GM18951 (cell line): ENCODE results near the gene TSC22D2.

ENCODE experiments used
- POLR2A ChIP-seq: IDR thresholded peaks from 4 replicates; pipeline ENCODE4 v1.6.1; 2011; ENCODE audit warnings: mild to moderate bottlenecking; ENCODE audit not compliant: insufficient read length, insufficient read depth; ENCODE audit errors: extremely low read depth
- in situ Hi-C: fragments of 300-500 bp; cut with MboI; formaldehyde crosslinking; loops from one replicate; pipeline ENCODE4 v1.12.0; 2022; ENCODE audit warnings: low sequenced_read_pairs, mixed read lengths, inconsistent platforms; ENCODE audit not compliant: unreplicated experiment

TSC22D2 gene

GRCh38 chr3:150376001-150376848, 31.9 kb upstream of the TSC22D2 start:
- in situ Hi-C loops, result no loop called here
- TF ChIP-seq POLR2A, result no peak

GRCh38 chr3:150377601-150378300, 30.3 kb upstream of the TSC22D2 start:
- in situ Hi-C loops, result no loop called here
- no peak for TF ChIP-seq POLR2A

DNA sequence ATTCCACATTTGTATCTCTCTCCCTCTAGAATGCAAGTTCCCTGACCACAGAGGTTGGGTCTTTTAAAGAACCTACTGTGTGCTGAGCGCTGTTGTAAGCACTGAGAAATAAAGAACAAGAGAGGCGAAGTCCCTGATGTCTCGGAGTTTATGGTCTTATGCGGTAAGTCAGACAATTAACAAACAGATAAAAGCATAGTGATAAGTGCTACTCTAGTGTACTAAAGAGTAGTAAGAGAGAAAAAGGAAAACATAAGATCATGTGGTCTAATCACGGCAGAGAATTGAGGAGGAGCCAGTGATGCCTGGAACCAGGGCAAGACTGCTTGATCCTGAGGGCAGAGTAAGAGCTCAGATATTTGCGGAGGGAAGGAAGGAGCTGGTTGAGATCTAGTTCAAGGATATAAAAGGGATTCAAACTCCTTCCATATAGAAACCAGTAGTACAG, 29.8 kb upstream of the TSC22D2 start:
- TF ChIP-seq POLR2A, result no peak
- in situ Hi-C loops, result no loop called here

- no peak for TF ChIP-seq POLR2A
- in situ Hi-C loops, result no loop called here
Observed at GRCh38 chr3:150379469-150379868, 28.6 kb upstream of the TSC22D2 start.

- peak; percentile 33 for TF ChIP-seq POLR2A
- in situ Hi-C loops, result no loop called here
Observed at GRCh38 chr3:150384296-150385212, 23.5 kb upstream of the TSC22D2 start.

GRCh38 chr3:150385296-150386242, 22.5 kb upstream of the TSC22D2 start:
- TF ChIP-seq POLR2A, result no peak
- in situ Hi-C loops, result no loop called here

GRCh38 chr3:150388498-150389418, 19.3 kb upstream of the TSC22D2 start:
- in situ Hi-C loops, result no loop called here
- no peak for TF ChIP-seq POLR2A

- no peak for TF ChIP-seq POLR2A
- in situ Hi-C loops, result no loop called here
Observed at GRCh38 chr3:150390087-150390486, 18.0 kb upstream of the TSC22D2 start.

DNA sequence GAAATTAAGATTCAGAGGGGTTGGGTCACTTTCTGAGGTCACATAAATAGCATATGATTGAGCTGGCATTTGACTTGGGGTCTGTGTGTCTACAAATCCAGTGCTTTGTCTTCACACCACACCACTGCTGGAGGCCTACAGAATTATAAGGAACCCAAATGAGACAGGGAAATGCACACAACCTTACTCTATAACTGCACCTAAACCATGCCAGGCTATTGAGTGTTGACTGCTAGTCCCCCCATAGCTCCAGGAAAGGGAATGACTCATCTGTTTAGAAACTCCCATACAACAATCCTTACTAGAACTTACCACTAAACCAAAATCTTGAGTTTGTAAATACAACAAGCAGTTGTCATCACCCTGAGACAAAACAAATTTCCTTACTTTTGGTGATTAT, 16.9 kb upstream of the TSC22D2 start:
- in situ Hi-C loops, result no loop called here
- TF ChIP-seq POLR2A, result no peak

GRCh38 chr3:150393745-150394144, 14.4 kb upstream of the TSC22D2 start:
- no peak for TF ChIP-seq POLR2A
- in situ Hi-C loops, result no loop called here

DNA sequence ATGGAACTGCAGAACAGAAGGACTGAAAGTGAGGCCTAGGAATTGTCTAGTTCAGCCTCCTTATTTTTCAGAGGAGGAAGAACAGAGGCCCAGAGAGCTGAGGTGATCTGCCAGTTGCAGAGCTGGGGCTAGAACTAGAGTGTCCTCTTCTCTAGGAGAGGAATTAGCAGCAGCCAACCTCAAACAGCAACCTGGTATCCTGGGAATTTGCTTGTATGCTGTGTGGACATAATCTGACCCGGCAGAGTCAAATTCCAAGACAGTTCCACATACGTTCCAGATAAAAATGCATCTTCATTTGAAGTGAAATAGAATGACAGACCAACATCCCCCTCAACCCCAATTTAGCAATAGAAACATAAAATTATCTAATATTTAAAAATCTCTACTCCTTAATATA, 13.5 kb upstream of the TSC22D2 start:
- no peak for TF ChIP-seq POLR2A
- in situ Hi-C loops, result no loop called here

DNA sequence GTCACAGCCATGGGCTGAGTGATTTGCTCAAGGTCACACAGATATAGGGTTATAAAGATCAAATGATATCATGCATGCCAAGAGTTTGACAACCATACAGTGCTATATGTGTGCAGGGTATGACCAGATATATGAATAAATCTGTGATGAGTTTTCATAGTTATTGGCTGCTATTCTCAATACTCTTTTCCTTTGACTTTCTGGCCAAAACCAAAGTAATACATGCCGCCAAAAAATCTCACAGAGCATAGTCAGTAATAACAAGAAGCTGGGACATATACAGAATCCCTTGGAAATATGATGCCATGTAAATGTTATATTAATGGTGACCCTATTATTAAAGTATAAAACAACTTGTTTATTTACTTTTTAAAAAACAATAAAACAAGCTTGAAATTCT, 11.6 kb upstream of the TSC22D2 start:
- in situ Hi-C loops, result no loop called here
- TF ChIP-seq POLR2A, result no peak
